Measurements from ENCODE around the gene HOTAIR.

The HOTAIR gene

DNA sequence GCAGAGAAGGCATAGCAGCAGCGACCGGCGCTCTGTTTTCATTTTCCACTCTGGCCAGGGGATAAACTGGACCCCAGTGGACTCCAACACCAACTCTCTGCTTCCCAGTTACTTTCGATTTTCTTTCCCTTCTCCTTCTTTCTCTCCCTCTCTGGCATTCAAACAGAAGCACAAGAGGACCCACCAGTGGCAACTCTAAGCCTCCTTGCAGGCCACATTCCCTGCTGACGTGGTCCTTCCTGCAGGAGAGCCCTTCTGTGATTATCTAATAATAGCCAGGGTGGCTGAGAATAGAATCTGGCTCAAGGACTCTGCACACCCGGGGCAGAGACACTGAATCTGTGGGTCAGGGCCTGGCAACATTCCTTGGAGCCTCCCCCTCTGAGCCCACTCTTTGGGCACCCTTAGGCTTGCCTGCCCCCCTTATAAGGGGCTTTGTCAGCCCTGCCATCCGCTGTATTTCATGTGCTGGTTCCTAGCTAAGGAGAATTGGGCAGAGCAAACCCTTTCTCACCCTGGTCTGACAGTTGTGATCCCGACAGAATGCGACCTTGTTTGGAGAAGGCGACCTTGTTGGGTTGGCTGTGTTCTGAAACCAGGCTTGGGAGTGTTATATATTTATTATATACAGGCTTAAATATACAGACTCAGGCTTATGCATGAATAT, 45.3 kb upstream of the HOTAIR start:
- TF ChIP-seq, protein P1, sequence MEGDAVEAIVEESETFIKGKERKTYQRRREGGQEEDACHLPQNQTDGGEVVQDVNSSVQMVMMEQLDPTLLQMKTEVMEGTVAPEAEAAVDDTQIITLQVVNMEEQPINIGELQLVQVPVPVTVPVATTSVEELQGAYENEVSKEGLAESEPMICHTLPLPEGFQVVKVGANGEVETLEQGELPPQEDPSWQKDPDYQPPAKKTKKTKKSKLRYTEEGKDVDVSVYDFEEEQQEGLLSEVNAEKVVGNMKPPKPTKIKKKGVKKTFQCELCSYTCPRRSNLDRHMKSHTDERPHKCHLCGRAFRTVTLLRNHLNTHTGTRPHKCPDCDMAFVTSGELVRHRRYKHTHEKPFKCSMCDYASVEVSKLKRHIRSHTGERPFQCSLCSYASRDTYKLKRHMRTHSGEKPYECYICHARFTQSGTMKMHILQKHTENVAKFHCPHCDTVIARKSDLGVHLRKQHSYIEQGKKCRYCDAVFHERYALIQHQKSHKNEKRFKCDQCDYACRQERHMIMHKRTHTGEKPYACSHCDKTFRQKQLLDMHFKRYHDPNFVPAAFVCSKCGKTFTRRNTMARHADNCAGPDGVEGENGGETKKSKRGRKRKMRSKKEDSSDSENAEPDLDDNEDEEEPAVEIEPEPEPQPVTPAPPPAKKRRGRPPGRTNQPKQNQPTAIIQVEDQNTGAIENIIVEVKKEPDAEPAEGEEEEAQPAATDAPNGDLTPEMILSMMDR (IDR thresholded peaks at IDR 0.05; ENCODE audit: low read depth, low read length, missing control alignments), result no peak
- H3K4me3 ChIP-seq (ENCODE audit: low read depth, low read length), result no peak overlapping the region
- in situ Hi-C loops (cut with HindIII; ENCODE audit: low sequenced_read_pairs), result no loop called here
- no peak for DNase-seq (ENCODE audit: low read depth)

DNA sequence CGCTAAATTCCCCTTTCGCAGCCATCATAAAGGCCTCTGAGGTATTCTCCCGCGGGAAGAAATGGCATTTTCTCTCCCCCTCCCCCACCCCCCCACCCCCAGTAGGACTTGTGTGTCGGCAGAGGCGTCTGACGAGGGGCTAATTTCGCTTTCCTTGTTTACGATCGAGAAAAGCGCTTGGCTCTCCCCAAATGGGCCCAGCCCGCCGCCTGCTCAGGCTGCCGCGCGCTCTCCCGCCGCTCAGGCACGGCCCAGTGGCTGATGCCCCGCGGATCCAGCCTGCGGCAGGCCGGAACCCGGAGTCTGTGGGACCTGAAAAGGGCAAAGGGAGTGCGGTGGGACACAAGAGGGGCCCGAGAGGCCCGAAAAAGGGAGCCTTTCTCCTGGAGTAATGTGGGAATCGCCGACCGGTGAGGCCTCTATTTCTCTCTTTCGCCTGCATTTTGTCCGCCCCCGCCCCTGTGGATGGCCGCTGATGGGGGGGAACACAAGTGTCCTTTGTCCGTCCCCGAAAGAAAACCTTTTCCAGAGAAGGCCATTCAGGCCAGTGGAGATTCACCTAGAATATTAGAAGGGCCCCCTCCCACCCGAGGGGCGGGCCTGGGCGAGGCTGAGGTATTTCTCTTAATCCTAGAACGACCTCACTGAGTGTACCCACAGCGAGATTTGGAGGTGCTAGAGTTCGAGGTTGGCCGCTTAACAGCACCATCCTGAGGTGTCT, 44.5 kb upstream of the HOTAIR start:
- no peak overlapping the region for H3K4me3 ChIP-seq (ENCODE audit: low read depth, low read length)
- TF ChIP-seq, protein P1 (IDR thresholded peaks at IDR 0.05; ENCODE audit: low read depth, low read length, missing control alignments), result no peak
- DNase-seq (ENCODE audit: low read depth), result no peak
- in situ Hi-C loops (cut with HindIII; ENCODE audit: low sequenced_read_pairs), result no loop called here

DNA sequence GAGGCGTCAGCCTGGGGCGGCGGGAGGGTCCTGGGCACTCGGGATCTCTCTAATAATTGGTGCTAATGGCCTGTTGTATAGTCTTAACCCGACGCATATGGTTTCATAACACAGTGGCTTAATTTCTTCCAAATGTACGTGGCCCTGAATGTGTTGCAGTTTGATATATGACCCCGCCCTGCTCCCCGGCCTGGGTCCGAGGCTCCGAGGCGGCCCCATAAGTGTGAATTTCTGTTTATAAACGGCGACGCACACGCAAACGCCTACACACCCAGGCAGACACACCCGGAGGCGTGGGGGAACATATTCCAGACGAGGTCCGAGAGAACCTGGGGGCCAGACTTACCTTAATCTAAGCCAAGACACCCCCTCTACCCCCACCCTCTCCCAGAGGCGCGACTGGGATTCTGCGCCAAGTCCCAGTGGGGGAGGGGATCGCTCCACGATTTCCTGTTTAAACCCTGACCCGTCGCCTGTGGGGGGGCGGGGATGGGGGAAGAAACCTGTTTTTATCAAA, 43.8 kb upstream of the HOTAIR start:
- in situ Hi-C loops (cut with HindIII; ENCODE audit: low sequenced_read_pairs), result no loop called here
- no peak for DNase-seq (ENCODE audit: low read depth)
- TF ChIP-seq, protein P1 (IDR thresholded peaks at IDR 0.05; ENCODE audit: low read depth, low read length, missing control alignments), result no peak
- H3K4me3 ChIP-seq (ENCODE audit: low read depth, low read length), result no peak overlapping the region

DNA sequence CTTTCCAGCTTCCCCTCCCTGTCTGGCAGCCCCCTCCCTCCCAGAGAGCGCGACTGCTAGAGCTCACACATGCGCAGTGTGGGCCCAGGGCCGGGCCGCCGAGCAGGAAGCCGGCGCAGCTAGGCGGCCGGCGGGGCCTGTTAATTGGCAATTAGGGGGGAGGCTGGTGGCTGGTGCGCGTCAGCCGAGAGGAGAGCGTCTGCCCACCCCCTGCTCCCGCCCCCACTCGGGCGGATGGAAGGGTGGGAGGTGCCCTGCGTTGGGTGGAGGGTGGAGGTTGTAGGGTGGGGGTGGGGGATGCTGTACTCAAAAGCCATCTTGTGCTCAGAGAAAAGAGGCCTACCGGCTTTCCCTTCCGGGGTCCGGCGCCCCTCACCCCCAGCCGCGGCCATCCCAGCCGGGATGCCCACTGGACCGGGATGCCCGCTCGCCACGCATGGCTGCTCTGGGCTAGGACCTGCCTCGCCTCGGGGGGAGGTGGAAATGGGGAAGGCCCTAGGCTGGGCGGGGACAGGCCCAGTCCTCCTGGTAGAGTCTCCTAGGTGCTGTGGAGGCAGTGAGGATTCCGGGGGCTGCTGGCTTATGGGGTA, 43.2 kb upstream of the HOTAIR start:
- H3K4me3 ChIP-seq (ENCODE audit: low read depth, low read length), result peak overlapping the region; percentile 16
- TF ChIP-seq, protein P1 (IDR thresholded peaks at IDR 0.05; ENCODE audit: low read depth, low read length, missing control alignments), result no peak
- in situ Hi-C loops (cut with HindIII; ENCODE audit: low sequenced_read_pairs), result no loop called here
- no peak for DNase-seq (ENCODE audit: low read depth)

DNA sequence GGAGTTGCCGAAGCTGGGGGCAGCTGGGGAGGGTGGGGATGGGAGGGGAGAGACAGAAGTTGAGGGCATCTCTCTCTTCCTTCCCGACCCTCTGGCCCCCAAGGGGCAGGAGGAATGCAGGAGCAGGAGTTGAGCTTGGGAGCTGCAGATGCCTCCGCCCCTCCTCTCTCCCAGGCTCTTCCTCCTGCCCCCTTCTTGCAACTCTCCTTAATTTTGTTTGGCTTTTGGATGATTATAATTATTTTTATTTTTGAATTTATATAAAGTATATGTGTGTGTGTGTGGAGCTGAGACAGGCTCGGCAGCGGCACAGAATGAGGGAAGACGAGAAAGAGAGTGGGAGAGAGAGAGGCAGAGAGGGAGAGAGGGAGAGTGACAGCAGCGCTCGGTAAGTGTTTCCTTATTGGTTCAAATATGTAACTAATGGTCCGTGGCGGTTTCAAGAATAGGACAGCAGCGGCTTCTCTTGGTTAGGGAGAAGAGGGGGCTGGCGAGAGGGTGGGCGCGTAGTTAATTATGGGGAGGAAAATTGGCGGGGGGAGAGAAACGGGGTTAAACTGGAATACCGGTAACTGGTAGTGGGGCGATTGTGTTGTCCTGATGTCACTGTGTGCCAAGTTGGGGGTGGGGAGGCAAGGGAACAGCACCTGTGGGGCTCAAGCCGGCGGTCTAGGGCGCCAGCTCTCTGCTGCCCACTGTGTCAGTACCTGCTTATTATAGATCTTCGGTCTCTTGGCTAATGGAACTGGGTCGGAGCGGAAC, 42.5 kb upstream of the HOTAIR start:
- in situ Hi-C loops (cut with HindIII; ENCODE audit: low sequenced_read_pairs), result no loop called here
- peak overlapping the region; percentile 16 for H3K4me3 ChIP-seq (ENCODE audit: low read depth, low read length)
- no peak for DNase-seq (ENCODE audit: low read depth)
- TF ChIP-seq, protein P1 (IDR thresholded peaks at IDR 0.05; ENCODE audit: low read depth, low read length, missing control alignments), result no peak

DNA sequence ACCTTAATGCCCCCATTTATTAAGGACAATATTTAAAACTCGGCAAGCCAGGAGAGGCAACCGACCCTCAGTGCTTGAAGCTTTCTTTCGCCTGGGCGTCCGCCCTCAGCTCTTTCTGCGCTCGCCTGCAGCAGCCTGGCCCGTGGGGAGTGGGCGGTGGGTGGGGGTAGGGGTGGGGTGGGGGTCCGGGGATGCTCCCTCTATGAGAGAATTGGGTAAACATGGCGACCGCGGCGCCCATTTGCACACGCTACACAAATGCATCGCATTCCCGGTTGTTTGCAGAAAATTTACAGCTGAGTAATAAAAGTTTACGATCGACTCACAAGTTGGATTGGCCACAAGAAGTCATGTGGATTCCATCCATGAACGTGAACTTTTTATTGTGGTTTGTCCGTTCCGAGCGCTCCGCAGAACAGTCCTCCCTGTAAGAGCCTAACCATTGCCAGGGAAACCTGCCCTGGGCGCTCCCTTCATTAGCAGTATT, 41.8 kb upstream of the HOTAIR start:
- no peak overlapping the region for H3K4me3 ChIP-seq (ENCODE audit: low read depth, low read length)
- TF ChIP-seq, protein P1 (IDR thresholded peaks at IDR 0.05; ENCODE audit: low read depth, low read length, missing control alignments), result no peak
- in situ Hi-C loops (cut with HindIII; ENCODE audit: low sequenced_read_pairs), result no loop called here
- DNase-seq (ENCODE audit: low read depth), result no peak
